NB4 (cell line): ENCODE data around the gene FTO.

Experiments used
- MYC ChIP-seq: IDR thresholded peaks from 2 replicates; pipeline ENCODE4 v1.6.1; 2011; ENCODE audit warnings: low read depth, low read length
- POLR2A ChIP-seq: IDR thresholded peaks from 2 replicates; pipeline ENCODE4 v1.6.1; 2011; ENCODE audit warnings: mild to moderate bottlenecking; ENCODE audit not compliant: insufficient read length; ENCODE audit errors: extremely low read depth
- TF ChIP-seq, protein P1 (sequence below): IDR thresholded peaks from one replicate; pipeline ENCODE4 v1.5.1; 2012; ENCODE audit warnings: low read depth, low read length
- TF ChIP-seq, protein P2 (sequence below): IDR thresholded peaks from 2 replicates; pipeline ENCODE4 v1.6.1; 2011; ENCODE audit warnings: low read depth, low read length

DNA sequence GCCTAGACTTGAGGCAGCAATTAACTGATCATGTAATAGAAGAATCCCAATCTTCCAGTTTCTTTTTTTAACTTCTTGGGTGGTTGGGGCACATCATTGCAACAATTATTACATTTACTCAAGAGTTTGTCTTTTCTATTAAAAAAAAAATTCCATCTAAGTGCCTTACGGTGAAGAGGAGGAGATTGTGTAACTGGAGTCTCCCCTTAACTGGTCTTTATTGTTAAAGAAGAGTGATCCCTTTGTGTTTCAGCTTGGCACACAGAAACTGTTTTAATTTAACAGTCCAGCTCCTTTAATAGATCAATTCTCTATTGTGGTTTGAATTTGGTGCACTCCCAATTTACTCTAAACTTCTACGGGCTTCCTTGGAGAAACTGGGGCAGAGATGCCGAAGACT, 75.2 kb downstream of the FTO start:
- TF ChIP-seq POLR2A (no peak), MYC (no peak)
- TF ChIP-seq, protein P1, sequence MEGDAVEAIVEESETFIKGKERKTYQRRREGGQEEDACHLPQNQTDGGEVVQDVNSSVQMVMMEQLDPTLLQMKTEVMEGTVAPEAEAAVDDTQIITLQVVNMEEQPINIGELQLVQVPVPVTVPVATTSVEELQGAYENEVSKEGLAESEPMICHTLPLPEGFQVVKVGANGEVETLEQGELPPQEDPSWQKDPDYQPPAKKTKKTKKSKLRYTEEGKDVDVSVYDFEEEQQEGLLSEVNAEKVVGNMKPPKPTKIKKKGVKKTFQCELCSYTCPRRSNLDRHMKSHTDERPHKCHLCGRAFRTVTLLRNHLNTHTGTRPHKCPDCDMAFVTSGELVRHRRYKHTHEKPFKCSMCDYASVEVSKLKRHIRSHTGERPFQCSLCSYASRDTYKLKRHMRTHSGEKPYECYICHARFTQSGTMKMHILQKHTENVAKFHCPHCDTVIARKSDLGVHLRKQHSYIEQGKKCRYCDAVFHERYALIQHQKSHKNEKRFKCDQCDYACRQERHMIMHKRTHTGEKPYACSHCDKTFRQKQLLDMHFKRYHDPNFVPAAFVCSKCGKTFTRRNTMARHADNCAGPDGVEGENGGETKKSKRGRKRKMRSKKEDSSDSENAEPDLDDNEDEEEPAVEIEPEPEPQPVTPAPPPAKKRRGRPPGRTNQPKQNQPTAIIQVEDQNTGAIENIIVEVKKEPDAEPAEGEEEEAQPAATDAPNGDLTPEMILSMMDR: no peak
- TF ChIP-seq, protein P2, sequence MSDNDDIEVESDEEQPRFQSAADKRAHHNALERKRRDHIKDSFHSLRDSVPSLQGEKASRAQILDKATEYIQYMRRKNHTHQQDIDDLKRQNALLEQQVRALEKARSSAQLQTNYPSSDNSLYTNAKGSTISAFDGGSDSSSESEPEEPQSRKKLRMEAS: no peak
